IMR-90 (cell line): Measurements from ENCODE around the gene KCNK15. TPM values are rescaled to one million over a fixed set of nuclear protein-coding genes. Genes with fewer than 3 reads are reported as not detected.

Source experiments
- ATAC-seq: fragments of 200-7000 bp; cut with Tn5 transposase; 2 replicates; pipeline ENCODE4 v1.9.1; 2020; ENCODE audit warnings: low read depth, mild to moderate bottlenecking, moderate library complexity
- BruUV-seq: library from RNA; stranded (reverse); fragments of 400-500 nt; replicated peaks from 2 replicates; lab custom pipeline; 2021; lab: Mats Ljungman, UMichigan
- CTCF ChIA-PET: fragments of 300-600 bp; formaldehyde crosslinking; extraction: SDS; loops from one replicate; lab custom pipeline; 2021; ENCODE audit warnings: antibody characterized with exemption; lab: Yijun Ruan, JAX
- POLR2A ChIA-PET: fragments of 300-600 bp; sonication (Branson Sonifier 250); formaldehyde crosslinking; loops from one replicate; lab custom pipeline; 2022; ENCODE audit warnings: antibody characterized with exemption; ENCODE audit not compliant: unreplicated experiment; lab: Charles Lee
- DNase-seq: peaks from one replicate; pipeline ENCODE4 v3.0.0; 2013
- H2AFZ ChIP-seq: replicated peaks from 2 replicates; pipeline ENCODE3; 2013; ENCODE audit warnings: low read length, mild to moderate bottlenecking; ENCODE audit not compliant: poor library complexity
- H2AK5ac ChIP-seq: 2 replicates; pipeline ENCODE4 v1.6.1; 2013; ENCODE audit warnings: low read depth, low read length, inconsistent platforms
- H2AK9ac ChIP-seq: replicated peaks from 2 replicates; pipeline ENCODE3; 2013; ENCODE audit warnings: mild to moderate bottlenecking, low read depth, low read length, moderate library complexity; ENCODE audit not compliant: poor library complexity
- H2BK120ac ChIP-seq: 2 replicates; pipeline ENCODE4 v1.6.1; 2013; ENCODE audit warnings: low read depth, low read length, inconsistent platforms
- H2BK15ac ChIP-seq: 3 replicates; pipeline ENCODE4 v1.6.1; 2013; ENCODE audit warnings: low read depth, low read length, inconsistent platforms
- H2BK20ac ChIP-seq: 2 replicates; pipeline ENCODE4 v1.6.1; 2013; ENCODE audit warnings: low read depth, mild to moderate bottlenecking, inconsistent platforms, low read length, moderate library complexity
- H2BK5ac ChIP-seq: 2 replicates; pipeline ENCODE4 v1.6.1; 2013; ENCODE audit warnings: mild to moderate bottlenecking, low read depth, low read length, inconsistent platforms; ENCODE audit not compliant: poor library complexity, severe bottlenecking
- H3K14ac ChIP-seq: replicated peaks from 2 replicates; pipeline ENCODE4 v1.6.1; 2013; ENCODE audit warnings: low read depth, low read length, inconsistent platforms
- H3K18ac ChIP-seq: 2 replicates; pipeline ENCODE4 v1.6.1; 2013; ENCODE audit warnings: low read depth, low read length, control low read depth
- H3K23ac ChIP-seq: 2 replicates; pipeline ENCODE4 v1.6.1; 2013; ENCODE audit warnings: low read depth, low read length, inconsistent platforms
- H3K27ac ChIP-seq: 2 replicates; pipeline ENCODE4 v1.5.1; 2013; ENCODE audit warnings: mild to moderate bottlenecking, control low read depth, low read length; ENCODE audit not compliant: insufficient read depth
- H3K27me3 ChIP-seq: 2 replicates; pipeline ENCODE4 v1.6.1; 2013; ENCODE audit warnings: low read length; ENCODE audit not compliant: control insufficient read depth, insufficient read depth
- H3K36me3 ChIP-seq: 2 replicates; pipeline ENCODE4 v1.6.1; 2013; ENCODE audit warnings: low read length, mixed read lengths; ENCODE audit not compliant: control insufficient read depth, insufficient read depth
- H3K4ac ChIP-seq: 2 replicates; pipeline ENCODE4 v1.6.1; 2013; ENCODE audit warnings: low read depth, low read length, inconsistent platforms
- H3K4me1 ChIP-seq: 2 replicates; pipeline ENCODE4 v1.6.1; 2013; ENCODE audit warnings: low read length, mixed read lengths; ENCODE audit not compliant: control insufficient read depth, insufficient read depth
- H3K4me2 ChIP-seq: 2 replicates; pipeline ENCODE4 v1.6.1; 2013; ENCODE audit warnings: low read depth, mild to moderate bottlenecking, control low read depth, low read length, moderate library complexity
- H3K4me3 ChIP-seq: 2 replicates; pipeline ENCODE4 v1.5.1; 2013; ENCODE audit warnings: low read depth, mild to moderate bottlenecking, control low read depth, low read length, moderate library complexity; ENCODE audit not compliant: insufficient read depth
- H3K56ac ChIP-seq: 2 replicates; pipeline ENCODE4 v1.6.1; 2013; ENCODE audit warnings: low read length, inconsistent platforms; ENCODE audit not compliant: insufficient read depth; ENCODE audit errors: extremely low read depth
- H3K79me1 ChIP-seq, 2 experiments: 2 replicates each; pipeline ENCODE4 v1.6.1; 2013; ENCODE audit warnings: low read length in 2 of 2, inconsistent platforms in 1 of 2, low read depth in 1 of 2
- H3K9ac ChIP-seq: 2 replicates; pipeline ENCODE4 v1.6.1; 2013; ENCODE audit warnings: low read depth, low read length, control low read depth
- H3K9me1 ChIP-seq: 2 replicates; pipeline ENCODE4 v1.6.1; 2013; ENCODE audit warnings: low read length, inconsistent platforms; ENCODE audit not compliant: insufficient read depth
- H3K9me3 ChIP-seq: 2 replicates; pipeline ENCODE4 v1.6.1; 2013; ENCODE audit warnings: low read length; ENCODE audit not compliant: control insufficient read depth, insufficient read depth
- H4K20me1 ChIP-seq: 2 replicates; pipeline ENCODE4 v1.6.1; 2013; ENCODE audit warnings: low read length, inconsistent platforms; ENCODE audit not compliant: insufficient read depth
- H4K5ac ChIP-seq: 2 replicates; pipeline ENCODE4 v1.6.1; 2013; ENCODE audit warnings: mild to moderate bottlenecking, low read depth, low read length, control low read depth
- H4K8ac ChIP-seq, 2 experiments: 2 replicates each; pipeline ENCODE4 v1.6.1; 2013; ENCODE audit warnings: low read depth in 2 of 2, low read length in 2 of 2, control low read depth in 1 of 2, inconsistent platforms in 1 of 2
- H4K91ac ChIP-seq: 2 replicates; pipeline ENCODE4 v1.6.1; 2013; ENCODE audit warnings: low read depth, low read length, inconsistent platforms; ENCODE audit not compliant: insufficient read depth
- CEBPB ChIP-seq: IDR thresholded peaks from 2 replicates; pipeline ENCODE4 v1.6.1; 2012; ENCODE audit warnings: low read depth, low read length, improper control_type of control experiment
- CTCF ChIP-seq: conservative IDR thresholded peaks from 2 replicates; pipeline ENCODE4 v1.5.1; 2012; ENCODE audit warnings: mild to moderate bottlenecking, low read depth, low read length, improper control_type of control experiment
- FOS ChIP-seq: fragments of 150-350 bp; IDR thresholded peaks from 2 replicates; pipeline ENCODE4 v1.6.1; 2016; ENCODE audit warnings: low read depth, low read length
- POLR2A ChIP-seq: IDR thresholded peaks from 2 replicates; pipeline ENCODE4 v1.6.1; 2012; ENCODE audit warnings: mild to moderate bottlenecking, low read depth, low read length
- RFX5 ChIP-seq: IDR thresholded peaks from 2 replicates; pipeline ENCODE4 v1.8.0; 2012; ENCODE audit warnings: low read depth, mild to moderate bottlenecking, low read length, moderate library complexity
- WGBS, 2 experiments: methylation state at CpG; one replicate each; pipeline versions ENCODE4 v1.1.5 to v1.1.7; 2013; ENCODE audit warnings: missing lambda C conversion rate in 2 of 2; ENCODE audit not compliant: insufficient read length in 1 of 2; ENCODE audit errors: extremely low coverage in 2 of 2; 5-methylcytosine and 5-hydroxymethylcytosine counted together
- dilution Hi-C: fragments of 300-500 bp; cut with HindIII; formaldehyde crosslinking; loops from one replicate; pipeline ENCODE4 v1.14.3; 2018; ENCODE audit warnings: low sequenced_read_pairs; ENCODE audit not compliant: unreplicated experiment
- in situ Hi-C: fragments of 300-500 bp; cut with MboI; formaldehyde crosslinking; loops from 3 replicates; pipeline ENCODE4 v1.14.3; 2019; ENCODE audit warnings: low sequenced_read_pairs, inconsistent platforms, mixed read lengths
- intact Hi-C: fragments of 100-400 bp; cut with micrococcal nuclease; formaldehyde crosslinking; loops from 2 replicates; pipeline ENCODE4 v1.10.0; 2022
- polyA plus RNA-seq, 3 experiments: library from polyadenylated mRNA; depleted of rRNA; stranded (reverse); fragments of >200 nt; gene quantifications; 2 replicates each; pipeline ENCODE4 v1.2.3, GENCODE V29; 2012; ENCODE audit warnings: low replicate concordance in 1 of 3
- total RNA-seq: library from RNA; depleted of rRNA; stranded (reverse); fragments of >200 nt; gene quantifications from 2 replicates; pipeline ENCODE4 v1.2.3, GENCODE V29; 2012
- TF ChIP-seq, protein P1 (sequence below): fragments of 150-350 bp; IDR thresholded peaks from 2 replicates; pipeline ENCODE4 v1.6.1; 2016; ENCODE audit warnings: low read depth, mild to moderate bottlenecking, low read length, moderate library complexity, borderline replicate concordance
- TF ChIP-seq, protein P2 (sequence below): fragments of 150-350 bp; IDR thresholded peaks from 2 replicates; pipeline ENCODE4 v1.6.1; 2017; ENCODE audit warnings: mild to moderate bottlenecking, antibody characterized with exemption, low read length, low read depth

Gene KCNK15
- total and polyA plus RNA-seq, 2 of the 4 experiments (the other 2 are of a cell fraction) = not detected

DNA sequence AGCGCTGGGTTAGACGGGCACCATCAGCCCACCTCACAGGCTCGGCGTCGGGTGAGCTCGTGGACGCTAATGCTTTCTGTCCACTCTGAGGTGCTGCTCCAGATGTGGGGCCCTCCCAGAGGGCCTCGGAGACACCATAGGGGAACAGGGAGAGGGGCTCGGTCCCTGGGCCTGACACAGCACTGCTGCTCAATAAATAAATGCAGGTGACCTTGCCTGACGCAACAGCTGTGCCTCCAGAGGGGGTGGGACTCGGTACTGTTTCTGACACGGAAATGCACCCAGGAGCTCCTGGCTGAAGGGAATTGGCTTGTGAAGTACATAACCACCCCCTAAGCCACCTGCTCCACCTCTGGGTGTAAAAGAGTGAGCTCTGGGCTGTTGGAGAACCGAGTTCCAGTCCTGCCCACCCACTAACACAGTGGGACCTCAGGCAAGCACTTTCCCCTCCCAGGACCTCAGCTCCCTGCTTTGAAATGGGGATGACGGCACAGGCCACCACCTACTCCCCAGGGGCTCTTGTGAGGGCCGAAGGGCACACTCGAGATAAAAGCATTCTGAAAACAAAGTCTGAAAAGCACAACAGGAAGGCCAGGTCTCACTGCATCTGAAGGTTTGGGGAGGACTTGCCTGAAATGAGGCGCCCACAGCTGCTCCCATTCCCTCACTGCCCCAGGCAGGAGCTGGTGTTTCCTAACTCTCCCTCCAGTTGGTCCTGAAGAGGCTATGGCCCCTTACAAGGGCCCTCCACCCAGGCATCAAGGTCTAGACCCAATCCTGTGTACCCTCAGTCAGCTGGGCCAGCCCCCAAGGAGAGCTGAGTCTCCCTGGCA, 6.7 kb downstream of the KCNK15 start (continued):
- TF ChIP-seq CEBPB = no peak

DNA sequence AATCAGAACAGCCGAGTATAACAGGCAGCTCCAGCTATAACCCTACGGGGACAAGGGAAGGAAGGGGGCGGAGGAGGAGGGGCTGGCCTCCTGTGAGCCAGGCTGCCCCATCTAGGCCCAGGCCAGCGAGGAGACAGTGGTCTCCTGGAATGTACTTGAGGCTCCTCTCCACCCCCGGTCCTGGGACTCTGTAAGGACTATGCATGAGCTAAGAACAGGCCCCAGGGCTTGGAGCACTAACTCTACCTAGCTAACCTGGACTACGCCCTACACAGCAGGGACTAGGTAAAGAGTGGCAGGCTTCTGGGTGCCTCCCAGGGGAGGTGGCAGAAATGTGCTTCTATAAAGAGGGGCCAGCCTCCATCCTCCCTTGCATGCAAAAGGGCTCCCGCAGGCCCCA, 8.9 kb downstream of the KCNK15 start:
- ChIA-PET POLR2A (interaction anchor here (0.6 kb wide), 1 partner anchor 84 kb away, joined by 16 read pairs; no protein-coding TSS in a partner anchor), CTCF (no interaction called here)
- Histone ChIP-seq H3K18ac (no peak overlapping the region), H3K27ac (no peak overlapping the region), H3K4me2 (no peak overlapping the region), H4K20me1 (no peaks in the 10 kb centered on the region), H2BK20ac (no peak overlapping the region), H4K5ac (no peak overlapping the region), H2AK9ac (no peak overlapping the region), H2BK120ac (no peak overlapping the region), H3K9me3 (no peaks in the 10 kb centered on the region), H3K56ac (no peak overlapping the region), H3K4ac (no peak overlapping the region), H3K36me3 (no peaks in the 10 kb centered on the region), H2BK15ac (no peak overlapping the region), H3K23ac (no peak overlapping the region), H3K4me1 (no peaks in the 10 kb centered on the region), H2AK5ac (no peak overlapping the region), H3K4me3 (no peak overlapping the region), H4K91ac (no peak overlapping the region), H3K9me1 (no peaks in the 10 kb centered on the region), H3K14ac (no peak overlapping the region), H3K27me3 (peaks cover 54% of the 10 kb centered on the region), H3K79me1 (no peaks in the 10 kb centered on the region), H2BK5ac (no peak overlapping the region), H3K9ac (no peak overlapping the region), H2AFZ (no peak overlapping the region), H4K8ac (no peak overlapping the region)
- dilution Hi-C loops (no loop called here), in situ Hi-C loops (no loop called here), intact Hi-C loops (no loop called here)
- BruUV-seq = no TSS peak
- DNase-seq (no peak), ATAC-seq (no peak)
- TF ChIP-seq, protein P1, sequence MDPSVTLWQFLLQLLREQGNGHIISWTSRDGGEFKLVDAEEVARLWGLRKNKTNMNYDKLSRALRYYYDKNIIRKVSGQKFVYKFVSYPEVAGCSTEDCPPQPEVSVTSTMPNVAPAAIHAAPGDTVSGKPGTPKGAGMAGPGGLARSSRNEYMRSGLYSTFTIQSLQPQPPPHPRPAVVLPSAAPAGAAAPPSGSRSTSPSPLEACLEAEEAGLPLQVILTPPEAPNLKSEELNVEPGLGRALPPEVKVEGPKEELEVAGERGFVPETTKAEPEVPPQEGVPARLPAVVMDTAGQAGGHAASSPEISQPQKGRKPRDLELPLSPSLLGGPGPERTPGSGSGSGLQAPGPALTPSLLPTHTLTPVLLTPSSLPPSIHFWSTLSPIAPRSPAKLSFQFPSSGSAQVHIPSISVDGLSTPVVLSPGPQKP = no peak
- TF ChIP-seq FOS (no peak), CTCF (no peak), RFX5 (no peak), CEBPB (no peak), POLR2A (no peak)
- TF ChIP-seq, protein P2, sequence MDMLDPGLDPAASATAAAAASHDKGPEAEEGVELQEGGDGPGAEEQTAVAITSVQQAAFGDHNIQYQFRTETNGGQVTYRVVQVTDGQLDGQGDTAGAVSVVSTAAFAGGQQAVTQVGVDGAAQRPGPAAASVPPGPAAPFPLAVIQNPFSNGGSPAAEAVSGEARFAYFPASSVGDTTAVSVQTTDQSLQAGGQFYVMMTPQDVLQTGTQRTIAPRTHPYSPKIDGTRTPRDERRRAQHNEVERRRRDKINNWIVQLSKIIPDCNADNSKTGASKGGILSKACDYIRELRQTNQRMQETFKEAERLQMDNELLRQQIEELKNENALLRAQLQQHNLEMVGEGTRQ = no peak
- WGBS, 2 experiments = 80% methylated on average over 1 of the region's 7 CpGs; no CpG with 5 or more reads in 1 of the 2 experiments
